H9 (cell line): ENCODE data around the gene PLPPR5. TPM values are rescaled to one million over a fixed set of nuclear protein-coding genes. Genes with fewer than 3 reads are reported as not detected.

Experiments
- DNase-seq: peaks from one replicate; pipeline ENCODE4 v3.0.0-alpha.2; 2017
- H2AFZ ChIP-seq: one replicate; pipeline ENCODE4 v1.6.1; 2013; ENCODE audit warnings: mild to moderate bottlenecking, low read length, control low read depth, moderate library complexity
- H2AK5ac ChIP-seq: 2 replicates; pipeline ENCODE4 v1.6.1; 2013; ENCODE audit warnings: low read length, control low read depth, mixed read lengths; ENCODE audit not compliant: insufficient read length
- H2BK120ac ChIP-seq: one replicate; pipeline ENCODE4 v1.6.1; 2013; ENCODE audit warnings: low read depth, mild to moderate bottlenecking, low read length, control low read depth, inconsistent platforms; ENCODE audit not compliant: poor library complexity, severe bottlenecking
- H2BK12ac ChIP-seq: 2 replicates; pipeline ENCODE4 v1.6.1; 2013; ENCODE audit warnings: low read length, control low read depth, mixed read lengths, low read depth; ENCODE audit not compliant: insufficient read length
- H2BK15ac ChIP-seq: 2 replicates; pipeline ENCODE4 v1.6.1; 2013; ENCODE audit warnings: low read depth, low read length, control low read depth
- H2BK20ac ChIP-seq: one replicate; pipeline ENCODE4 v1.6.1; 2013; ENCODE audit warnings: low read depth, mild to moderate bottlenecking, low read length, control low read depth, inconsistent platforms; ENCODE audit not compliant: poor library complexity, severe bottlenecking
- H2BK5ac ChIP-seq: 2 replicates; pipeline ENCODE4 v1.6.1; 2013; ENCODE audit warnings: low read length, control low read depth, mixed read lengths; ENCODE audit not compliant: insufficient read length
- H3K14ac ChIP-seq: 2 replicates; pipeline ENCODE4 v1.6.1; 2013; ENCODE audit warnings: low read length, control low read depth; ENCODE audit not compliant: insufficient read depth
- H3K18ac ChIP-seq: 2 replicates; pipeline ENCODE4 v1.6.1; 2013; ENCODE audit warnings: low read depth, mild to moderate bottlenecking, mixed read lengths, low read length, control low read depth; ENCODE audit not compliant: insufficient read length
- H3K23ac ChIP-seq: 2 replicates; pipeline ENCODE4 v1.6.1; 2013; ENCODE audit warnings: low read length, control low read depth, mixed read lengths, low read depth; ENCODE audit not compliant: insufficient read length
- H3K23me2 ChIP-seq: 2 replicates; pipeline ENCODE4 v1.6.1; 2013; ENCODE audit warnings: low read depth, mild to moderate bottlenecking, mixed read lengths, low read length, control low read depth; ENCODE audit not compliant: insufficient read length, poor library complexity, severe bottlenecking
- H3K27ac ChIP-seq: 2 replicates; pipeline ENCODE4 v1.5.1; 2013; ENCODE audit warnings: low read length, control low read depth, mixed read lengths, low read depth; ENCODE audit not compliant: insufficient read length
- H3K27me3 ChIP-seq: 2 replicates; pipeline ENCODE4 v1.6.1; 2013; ENCODE audit warnings: low read length, control low read depth, inconsistent platforms; ENCODE audit not compliant: insufficient read depth
- H3K4ac ChIP-seq: 2 replicates; pipeline ENCODE4 v1.6.1; 2013; ENCODE audit warnings: low read depth, mild to moderate bottlenecking, control low read depth, inconsistent platforms, low read length, moderate library complexity
- H3K4me1 ChIP-seq: 2 replicates; pipeline ENCODE4 v1.6.1; 2013; ENCODE audit warnings: low read length, control low read depth, inconsistent platforms; ENCODE audit not compliant: insufficient read depth
- H3K4me2 ChIP-seq: 2 replicates; pipeline ENCODE4 v1.6.1; 2013; ENCODE audit warnings: low read length, control low read depth, mixed read lengths; ENCODE audit not compliant: insufficient read length, insufficient read depth
- H3K56ac ChIP-seq: 2 replicates; pipeline ENCODE4 v1.6.1; 2013; ENCODE audit warnings: low read depth, mild to moderate bottlenecking, mixed read lengths, low read length, control low read depth; ENCODE audit not compliant: insufficient read length
- H3K79me1 ChIP-seq: 2 replicates; pipeline ENCODE4 v1.6.1; 2013; ENCODE audit warnings: low read depth, mild to moderate bottlenecking, moderate library complexity, low read length, control low read depth, inconsistent platforms; ENCODE audit not compliant: insufficient read depth, poor library complexity, severe bottlenecking
- H3K79me2 ChIP-seq: 2 replicates; pipeline ENCODE4 v1.6.1; 2013; ENCODE audit warnings: low read length, control low read depth, inconsistent platforms; ENCODE audit not compliant: insufficient read depth
- H3K9ac ChIP-seq: 2 replicates; pipeline ENCODE4 v1.6.1; 2013; ENCODE audit warnings: low read length, control low read depth, mixed read lengths; ENCODE audit not compliant: insufficient read length; ENCODE audit errors: extremely low read depth
- H3K9me3 ChIP-seq: one replicate; pipeline ENCODE4 v1.6.1; 2013; ENCODE audit warnings: low read depth, low read length, inconsistent platforms; ENCODE audit not compliant: control insufficient read depth
- H3T11ph ChIP-seq: one replicate; pipeline ENCODE4 v1.6.1; 2013; ENCODE audit warnings: mild to moderate bottlenecking, low read length, control low read depth, inconsistent platforms
- H4K20me1 ChIP-seq: one replicate; pipeline ENCODE4 v1.6.1; 2013; ENCODE audit not compliant: control insufficient read depth, insufficient read length, insufficient read depth
- H4K5ac ChIP-seq: 2 replicates; pipeline ENCODE4 v1.6.1; 2013; ENCODE audit warnings: low read depth, mild to moderate bottlenecking, mixed read lengths, low read length, control low read depth; ENCODE audit not compliant: insufficient read length
- H4K8ac ChIP-seq: replicated peaks from 2 replicates; pipeline ENCODE4 v1.6.1; 2013; ENCODE audit warnings: low read length, control low read depth, mixed read lengths, low read depth; ENCODE audit not compliant: insufficient read length
- H4K91ac ChIP-seq: 2 replicates; pipeline ENCODE4 v1.6.1; 2013; ENCODE audit warnings: low read depth, mild to moderate bottlenecking, moderate library complexity, mixed read lengths, low read length, control low read depth; ENCODE audit not compliant: insufficient read length
- H3K27ac Mint-ChIP-seq, 3 experiments: 2 replicates in 2 of 3; 3 replicates in 1 of 3; pipeline ENCODE4 v1.8.0; 2020 to 2021; ENCODE audit warnings: mixed read lengths in 3 of 3, mild to moderate bottlenecking in 1 of 3, moderate library complexity in 1 of 3
- H3K27me3 Mint-ChIP-seq: 2 replicates; pipeline ENCODE4 v1.8.0; 2021; ENCODE audit warnings: low read depth, mild to moderate bottlenecking, moderate library complexity, mixed read lengths
- H3K36me3 Mint-ChIP-seq, 3 experiments: 2 replicates in 2 of 3; 3 replicates in 1 of 3; pipeline ENCODE4 v1.8.0; 2020 to 2021; ENCODE audit warnings: low read depth in 3 of 3, mixed read lengths in 3 of 3; ENCODE audit not compliant: insufficient read depth in 1 of 3
- H3K4me1 Mint-ChIP-seq, 2 experiments: 2 replicates each; pipeline ENCODE4 v1.8.0; 2020; ENCODE audit warnings: mixed read lengths in 2 of 2
- H3K4me3 Mint-ChIP-seq, 2 experiments: 2 replicates in 1 of 2; 3 replicates in 1 of 2; pipeline ENCODE4 v1.8.0; 2020 to 2021; ENCODE audit warnings: mild to moderate bottlenecking in 2 of 2, mixed read lengths in 2 of 2, moderate library complexity in 1 of 2
- H3K9me3 Mint-ChIP-seq, 2 experiments: 2 replicates in 1 of 2; 3 replicates in 1 of 2; pipeline ENCODE4 v1.8.0; 2020; ENCODE audit warnings: mild to moderate bottlenecking in 2 of 2, mixed read lengths in 2 of 2, moderate library complexity in 1 of 2
- CTCF ChIP-seq: fragments of 200-600 bp; sonication (generic); conservative IDR thresholded peaks from 3 replicates; pipeline ENCODE4 v1.8.0; 2021; ENCODE audit warnings: antibody characterized with exemption, mild to moderate bottlenecking
- WGBS: extraction: QIAGEN DNeasy Blood & Tissue Kit; methylation state at CpG from one replicate; pipeline ENCODE4 v1.1.7; 2013; ENCODE audit warnings: missing lambda C conversion rate, low lambda C conversion rate, mixed read lengths; ENCODE audit not compliant: insufficient read length; ENCODE audit errors: extremely low coverage; 5-methylcytosine and 5-hydroxymethylcytosine counted together
- total RNA-seq: library from RNA; stranded (reverse); gene quantifications from 2 replicates; pipeline ENCODE4 v1.2.1, GENCODE V29; 2021

PLPPR5 gene
- total RNA-seq, 1 experiment from 2014 or later: 1.4 TPM

- Histone ChIP-seq H3T11ph (no peak overlapping the region), H3K9ac (no peak overlapping the region), H3K4ac (no peak overlapping the region), H3K9me3 (no peaks in the 10 kb centered on the region), H2BK20ac (no peak overlapping the region), H2AK5ac (no peak overlapping the region), H3K23me2 (no peaks in the 10 kb centered on the region), H4K8ac (no peak overlapping the region), H3K56ac (no peak overlapping the region), H3K79me2 (no peaks in the 10 kb centered on the region), H3K79me1 (no peaks in the 10 kb centered on the region), H2BK120ac (no peak overlapping the region), H3K4me1 (no peaks in the 10 kb centered on the region; the same call in 1 of the 2 replicates), H2AFZ (no peak overlapping the region), H2BK12ac (no peak overlapping the region), H3K18ac (no peak overlapping the region), H2BK15ac (no peak overlapping the region), H4K91ac (no peak overlapping the region), H4K5ac (no peak overlapping the region), H3K14ac (no peak overlapping the region), H3K4me2 (no peak overlapping the region), H4K20me1 (no peaks in the 10 kb centered on the region), H3K27me3 (no peaks in the 10 kb centered on the region), H3K27ac (no peak overlapping the region), H2BK5ac (no peak overlapping the region), H3K23ac (no peak overlapping the region)
- no peak overlapping the region for H3K4me3 Mint-ChIP-seq
- H3K9me3 Mint-ChIP-seq: peaks cover 2 to 3% of the 10 kb centered on the region in 2 experiments; a peak in 3 of 5 replicates
- H3K27me3 Mint-ChIP-seq: no peaks in the 10 kb centered on the region
- H3K36me3 Mint-ChIP-seq: peaks cover 2 to 4% (median 2%) of the 10 kb centered on the region in 3 experiments; a peak in 4 of 7 replicates
- WGBS: no CpG with 5 or more reads among the region's 8 CpGs
- peaks cover 6 to 9% of the 10 kb centered on the region in 2 experiments for H3K4me1 Mint-ChIP-seq
- H3K27ac Mint-ChIP-seq: peak overlapping the region in 1 of 3 experiments; percentile 17; a peak in 1 of 7 replicates
- TF ChIP-seq CTCF: no peak
- no peak for DNase-seq
Measured at GRCh38 chr1:98931128-98931835, 73.4 kb downstream of the PLPPR5 start.
